Measurements from ENCODE around the gene MFRP. TPM values are rescaled to one million over a fixed set of nuclear protein-coding genes. Genes with fewer than 3 reads are reported as not detected.
A peak's percentile ranks its signal among the peaks of the same experiment; 100 is the strongest.

Gene MFRP
- total and polyA plus RNA-seq, 10 of the 15 experiments (the other 5 are each of a cell fraction or from before 2014, with no cell fraction given): not detected

GRCh38 chr11:119374632-119375336 lies 28.3 kb upstream of the MFRP start:
- SMC1A ChIA-PET (ENCODE audit: uncharacterized antibody, unreplicated experiment): interaction anchor here (5.5 kb wide), 1 partner anchor 19 kb away, joined by 31 read pairs; no protein-coding TSS in a partner anchor
- RAD21 ChIA-PET (ENCODE audit: unreplicated experiment): interaction anchor here (1.3 to 5.1 kb wide), 8 partner anchors 13 to 102 kb away, joined by 3 to 47 read pairs (median 4); no protein-coding TSS in a partner anchor
- H3K79me2 ChIP-seq (ENCODE audit: control insufficient read depth, insufficient read depth, low read length): no peaks in the 10 kb centered on the region
- ATAC-seq (peak; percentile 17; the same call in 1 of the 3 replicates), FAIRE-seq (no peak), DNase-seq (ENCODE audit: low read depth, low spot score) (no peak)
- no peaks in the 10 kb centered on the region for H3K36me3 ChIP-seq (ENCODE audit: control insufficient read depth in 2 of 2, insufficient read depth in 2 of 2, low read length in 1 of 2)
- H4K20me1 ChIP-seq (ENCODE audit: control insufficient read depth, insufficient read depth): no peaks in the 10 kb centered on the region
- H3K4me2 ChIP-seq (ENCODE audit: control insufficient read depth, insufficient read depth): no peak overlapping the region
- 21% methylated on average over 11 of the region's 11 CpGs for WGBS (ENCODE audit: insufficient coverage, insufficient replicate concordance, low lambda C conversion rate, missing lambda C conversion rate)
- peaks cover 0 to 3% of the 10 kb centered on the region in 2 experiments; a peak in 2 of 4 replicates for H3K27me3 ChIP-seq (replicated peaks in 1 of 2; ENCODE audit: control insufficient read depth in 2 of 2, insufficient read depth in 2 of 2, low read length in 1 of 2)
- H3K9ac ChIP-seq (ENCODE audit: control insufficient read depth, insufficient read depth, low read length): no peak overlapping the region
- TF ChIP-seq ESRRA (IDR thresholded peaks at IDR 0.05; ENCODE audit: low read length) (no peak), IKZF1 (conservative IDR thresholded peaks at IDR 0.05) (no peak), ETV6 (conservative IDR thresholded peaks at IDR 0.05 in 1 of 2, IDR thresholded peaks at IDR 0.05 in 1 of 2; ENCODE audit: borderline replicate concordance in 1 of 2, low read depth in 1 of 2) (no peak), ASH2L (IDR thresholded peaks at IDR 0.05; ENCODE audit: borderline replicate concordance, low read depth) (no peak), ATF3 (IDR thresholded peaks at IDR 0.05; ENCODE audit: borderline replicate concordance, extremely low read depth, low read depth, low read length) (no peak), HDAC6 (IDR thresholded peaks at IDR 0.05; ENCODE audit: unreplicated experiment) (no peak), CBX5 (IDR thresholded peaks at IDR 0.05; ENCODE audit: low read depth) (no peak), RELB (IDR thresholded peaks at IDR 0.05; ENCODE audit: low read depth) (no peak), DPF2 (IDR thresholded peaks at IDR 0.05) (no peak), POU2F2 (IDR thresholded peaks at IDR 0.05; ENCODE audit: borderline replicate concordance, low read depth, low read length) (no peak), CUX1 (IDR thresholded peaks at IDR 0.05; ENCODE audit: insufficient replicate concordance, low read depth, low read length) (no peak)
- H2AFZ ChIP-seq (ENCODE audit: control insufficient read depth, low read depth, low read length): no peak overlapping the region
- no peaks in the 10 kb centered on the region for H3K4me1 ChIP-seq (ENCODE audit: control insufficient read depth, insufficient read depth, low read length)
- no peak overlapping the region for H3K27ac ChIP-seq (ENCODE audit: control insufficient read depth, insufficient read depth)
- no TSS peak for BruUV-seq (replicated peaks)
- in situ Hi-C loops (cut with MboI) (no loop called here), intact Hi-C loops (cut with micrococcal nuclease; ENCODE audit: unreplicated experiment) (no loop called here)
- H3K4me3 ChIP-seq: no peak overlapping the region
- no peaks in the 10 kb centered on the region for H3K9me3 ChIP-seq (replicated peaks; ENCODE audit: control insufficient read depth, insufficient read depth, low read length)
- POLR2A ChIA-PET: no interaction called here
- CTCF ChIA-PET: interaction anchor here (1.0 to 17.9 kb wide), 12 partner anchors 8 to 100 kb away, joined by 3 to 183 read pairs (median 6); no protein-coding TSS in a partner anchor
